ENCODE data around the gene ACAP3. TPM values are rescaled to one million over a fixed set of nuclear protein-coding genes. Genes with fewer than 3 reads are reported as not detected.

The ACAP3 gene
- total RNA-seq, 1 experiment from 2014 or later: 44.8 TPM

Other genes starting within 250 kb of the ACAP3 start
- not detected in 2 replicates for gene RNF223, start 233.6 kb downstream of the ACAP3 start, total RNA-seq (2014; rRNA removed; shearing (Covaris generic))
- 11.1 and 15.4 TPM in 2 replicates for gene C1orf159, start 191.8 kb downstream of the ACAP3 start, total RNA-seq (2014; rRNA removed; shearing (Covaris generic))
- gene TTLL10, start 134.1 kb downstream of the ACAP3 start, total RNA-seq (2014; rRNA removed; shearing (Covaris generic)): not detected in 2 replicates
- gene TNFRSF18, start 101.3 kb downstream of the ACAP3 start, total RNA-seq (2014; rRNA removed; shearing (Covaris generic)): not detected in 2 replicates
- gene TNFRSF4, start 93.8 kb downstream of the ACAP3 start, total RNA-seq (2014; rRNA removed; shearing (Covaris generic)): not detected in 2 replicates
- gene SDF4, start 75.9 kb downstream of the ACAP3 start, total RNA-seq (2014; rRNA removed; shearing (Covaris generic)): 154 and 156 TPM in 2 replicates
- gene B3GALT6, start 75.7 kb downstream of the ACAP3 start, total RNA-seq (2014; rRNA removed; shearing (Covaris generic)): 50.1 and 51.3 TPM in 2 replicates
- gene C1QTNF12, start 61.2 kb downstream of the ACAP3 start, total RNA-seq (2014; rRNA removed; shearing (Covaris generic)): 0.25 and 1.8 TPM in 2 replicates
- gene UBE2J2, start 34.1 kb downstream of the ACAP3 start, total RNA-seq (2014; rRNA removed; shearing (Covaris generic)): 92.1 and 96.6 TPM in 2 replicates
- gene SCNN1D, start 27.5 kb downstream of the ACAP3 start, total RNA-seq (2014; rRNA removed; shearing (Covaris generic)): 0.53 and 1.5 TPM in 2 replicates
- gene PUSL1, start 667 bp upstream of the ACAP3 start, total RNA-seq (2014; rRNA removed; shearing (Covaris generic)): 27.3 and 35.1 TPM in 2 replicates
- 66.7 and 81.0 TPM in 2 replicates for gene INTS11, start 16.7 kb upstream of the ACAP3 start, total RNA-seq (2014; rRNA removed; shearing (Covaris generic))
- 29.4 and 39.2 TPM in 2 replicates for gene CPTP, start 16.9 kb upstream of the ACAP3 start, total RNA-seq (2014; rRNA removed; shearing (Covaris generic))
- 0.03 and 0.16 TPM in 2 replicates for gene TAS1R3, start 23.4 kb upstream of the ACAP3 start, total RNA-seq (2014; rRNA removed; shearing (Covaris generic))
- 85.2 and 95.9 TPM in 2 replicates for gene DVL1, start 41.5 kb upstream of the ACAP3 start, total RNA-seq (2014; rRNA removed; shearing (Covaris generic))
- 192 and 224 TPM in 2 replicates for gene MXRA8, start 50.6 kb upstream of the ACAP3 start, total RNA-seq (2014; rRNA removed; shearing (Covaris generic))
- gene AURKAIP1, start 67.3 kb upstream of the ACAP3 start, total RNA-seq (2014; rRNA removed; shearing (Covaris generic)): 180 and 360 TPM in 2 replicates
- gene CCNL2, start 91.4 kb upstream of the ACAP3 start, total RNA-seq (2014; rRNA removed; shearing (Covaris generic)): 69.4 and 79.0 TPM in 2 replicates
- 184 and 203 TPM in 2 replicates for gene MRPL20, start 99.4 kb upstream of the ACAP3 start, total RNA-seq (2014; rRNA removed; shearing (Covaris generic))
- not detected in 2 replicates for gene ANKRD65, start 113.3 kb upstream of the ACAP3 start, total RNA-seq (2014; rRNA removed; shearing (Covaris generic))
- 0.31 and 1.0 TPM in 2 replicates for gene VWA1, start 127.8 kb upstream of the ACAP3 start, total RNA-seq (2014; rRNA removed; shearing (Covaris generic))
- not detected in 2 replicates for gene ATAD3C, start 141.8 kb upstream of the ACAP3 start, total RNA-seq (2014; rRNA removed; shearing (Covaris generic))
- 24.0 and 33.8 TPM in 2 replicates for gene ATAD3B, start 163.8 kb upstream of the ACAP3 start, total RNA-seq (2014; rRNA removed; shearing (Covaris generic))
- 32.7 and 51.6 TPM in 2 replicates for gene ATAD3A, start 204.2 kb upstream of the ACAP3 start, total RNA-seq (2014; rRNA removed; shearing (Covaris generic))
- gene TMEM240, start 232.7 kb upstream of the ACAP3 start, total RNA-seq (2014; rRNA removed; shearing (Covaris generic)): 0.31 and 0.47 TPM in 2 replicates